Heart right ventricle (tissue), 16 donors: ENCODE results near the gene ENTPD6. TPM values are rescaled to one million over a fixed set of nuclear protein-coding genes. Genes with fewer than 3 reads are reported as not detected.

Experiments used
- ATAC-seq, 8 donors: fragments of 200-7000 bp; cut with Tn5 transposase; one replicate each; pipeline ENCODE4 v1.9.1; 2020; ENCODE audit warnings: mild to moderate bottlenecking in 8 of 8, moderate library complexity in 8 of 8, moderate number of reproducible peaks in 1 of 8
- DNase-seq, 2 donors: peaks; one replicate each; pipeline ENCODE4 v3.0.0-alpha.2; 2020
- H3K27ac ChIP-seq, 10 donors: fragments of 200-600 bp; sonication (generic) in 2 of 10; one replicate each; pipeline versions ENCODE4 v1.5.0 to v1.8.0; 2020 to 2022; ENCODE audit warnings: mild to moderate bottlenecking in 3 of 10
- H3K27me3 ChIP-seq, 7 donors: fragments of 200-600 bp; one replicate each; pipeline ENCODE4 v1.8.0; 2021 to 2022; ENCODE audit warnings: mild to moderate bottlenecking in 2 of 7
- H3K36me3 ChIP-seq, 9 donors: fragments of 200-600 bp; sonication (generic) in 1 of 9; one replicate each; pipeline versions ENCODE4 v1.5.0 to v1.8.0; 2020 to 2022; ENCODE audit warnings: mild to moderate bottlenecking in 2 of 9
- H3K4me1 ChIP-seq, 9 donors: fragments of 200-600 bp; sonication (generic) in 1 of 9; one replicate each; pipeline versions ENCODE4 v1.5.0 to v1.8.0; 2020 to 2022; ENCODE audit warnings: mild to moderate bottlenecking in 4 of 9
- H3K4me3 ChIP-seq, 10 donors: fragments of 200-600 bp; sonication (generic) in 2 of 10; one replicate each; pipeline versions ENCODE4 v1.5.0 to v1.8.0; 2020 to 2022; ENCODE audit warnings: mild to moderate bottlenecking in 7 of 10, moderate library complexity in 2 of 10
- H3K9me3 ChIP-seq, 11 donors: fragments of 200-600 bp in 10 of 11; sonication (generic) in 2 of 11; one replicate each; pipeline versions ENCODE4 v1.5.0 to v1.8.0; 2013 to 2022; ENCODE audit warnings: mild to moderate bottlenecking in 2 of 11, control low read depth in 1 of 11, moderate library complexity in 1 of 11
- WGBS, 2 donors: extraction: QIAGEN DNeasy Blood & Tissue Kit; methylation state at CpG; one replicate each; pipeline ENCODE4 v1.1.7; 2013; ENCODE audit warnings: inconsistent platforms in 1 of 2; 5-methylcytosine and 5-hydroxymethylcytosine counted together
- intact Hi-C, 10 donors: fragments of 100-400 bp; cut with DNase I; formaldehyde crosslinking; loops; one replicate each; pipeline versions ENCODE4 v1.11.1 to v1.14.2; 2022
- polyA plus RNA-seq, 2 donors: library from polyadenylated mRNA; stranded (reverse); fragments of 200-250 nt; gene quantifications; one replicate each; pipeline ENCODE4 v1.2.3, GENCODE V29; 2013
- total RNA-seq, 10 donors: library from RNA; stranded (reverse); fragmentation: NEBNext Ultra II Directional in 3 of 10; extraction: Animal tissue kit (Norgen Biotek cat#: 25700) in 3 of 10; gene quantifications; one replicate each; pipeline versions ENCODE4 v1.2.1 to v1.2.4, GENCODE V29; 2021 to 2023
- TF ChIP-seq, protein P1 (sequence below), 9 donors: fragments of 200-600 bp; sonication (generic) in 2 of 9; IDR thresholded peaks; one replicate each; pipeline versions ENCODE4 v1.5.0 to v1.8.0; 2021 to 2022; ENCODE audit warnings: antibody characterized with exemption in 9 of 9, mild to moderate bottlenecking in 5 of 9, moderate library complexity in 1 of 9
- donor health status: Arrhythmogenic right ventricular cardiomyopathy.
- donor health status: ischemic (EF 13 %, LVEDD 7.1; RV severe dilation, severe dysfunction).
- donor health status: healthy with polysubstance abuse.
- donor health status: DM: no; HTN: yes; CAD: no.
- donor health status: DM: no; HTN: no; CAD: no.
- donor health status: ischemic (EF 25% LVEDD 6.9; RV normal size, moderate dysfunction).
- donor health status: ischemic (EF 25% LVEDD 5.7; RV mildly dilated, moderate dysfunction).
- donor health status: healthy.
- donor health status: DM: yes; HTN: yes; CAD: no.
- donor health status: Ischemic cardiomyopathy.
- donor health status: ischemic (EF 35%, LVEDD 5.7; RV mildly dilated, moderate dysfunction).
- donor health status: nonischemic (EF 11% LVEDD 7.7; RV severe dilation, severe dysfunction).
- donor health status: DM: yes; HTN: yes; CAD: no.
- donor health status: PGD.
- donor health status: ischemic (EF 29% LVEDD 5.4; RV normal size, mild dysfunction).
- donor health status: nonischemic (EF 23%, LVEDD 6.1; RV moderate dilation, normal function).

Gene ENTPD6
- total and polyA plus RNA-seq, 12 donors = 54.6 to 167 (median 84.8) TPM

DNA sequence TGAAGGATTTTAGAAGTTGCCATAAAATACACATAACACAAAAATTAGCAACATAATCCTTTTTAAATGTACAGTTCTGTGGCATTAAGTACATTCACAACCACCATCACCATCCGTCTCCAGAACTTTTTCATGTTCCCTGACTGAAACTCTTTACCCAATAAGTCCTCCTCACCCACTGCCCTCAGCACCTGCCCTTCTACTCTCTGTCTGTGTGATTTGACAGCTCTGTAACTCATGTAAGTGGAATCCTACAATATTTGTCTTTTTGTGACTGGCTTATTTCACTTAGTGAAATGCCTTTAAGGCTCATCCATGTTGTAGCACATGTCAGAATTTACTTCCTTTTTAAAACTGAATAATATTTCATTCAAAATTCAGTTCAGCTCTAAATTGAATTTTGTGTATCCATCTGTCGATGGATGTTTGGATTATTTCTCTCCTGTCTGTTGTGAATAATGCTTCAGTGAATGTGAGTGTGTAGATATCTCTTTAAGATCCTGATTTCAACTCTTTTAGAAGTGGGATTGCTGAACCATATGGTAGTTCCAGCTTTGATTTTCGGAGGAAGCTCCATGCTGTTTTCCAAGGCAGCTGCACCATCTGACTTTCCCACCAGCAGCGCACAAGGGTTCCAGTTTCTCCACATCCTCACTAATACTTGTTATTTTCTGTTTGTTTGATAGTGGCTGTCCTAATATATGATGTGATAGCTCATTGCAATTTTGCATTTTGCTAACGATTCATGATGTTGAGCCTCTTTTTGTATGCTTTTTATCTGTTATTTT lies 4.2 kb downstream of the ENTPD6 start:
- Histone ChIP-seq H3K27ac (peak overlapping the region in 9 of 10 donors; percentile 7 to 97 (median 80)), H3K9me3 (peaks cover 0 to 8% (median 0%) of the 10 kb centered on the region in 11 donors), H3K27me3 (no peaks in the 10 kb centered on the region), H3K4me3 (no peak overlapping the region), H3K36me3 (no peaks in the 10 kb centered on the region), H3K4me1 (peaks cover 7 to 70% (median 47%) of the 10 kb centered on the region in 9 donors)
- intact Hi-C loops = loop anchor here in 7 of 10 donors (2.0 to 10.0 kb wide), 9 partner anchors 33 to 202 kb away; partner anchors contain the start of genes ABHD12 (in 5 of the 7), PYGB (in 2 of the 7) and ACSS1 (in 1 of the 7)
- TF ChIP-seq, protein P1, sequence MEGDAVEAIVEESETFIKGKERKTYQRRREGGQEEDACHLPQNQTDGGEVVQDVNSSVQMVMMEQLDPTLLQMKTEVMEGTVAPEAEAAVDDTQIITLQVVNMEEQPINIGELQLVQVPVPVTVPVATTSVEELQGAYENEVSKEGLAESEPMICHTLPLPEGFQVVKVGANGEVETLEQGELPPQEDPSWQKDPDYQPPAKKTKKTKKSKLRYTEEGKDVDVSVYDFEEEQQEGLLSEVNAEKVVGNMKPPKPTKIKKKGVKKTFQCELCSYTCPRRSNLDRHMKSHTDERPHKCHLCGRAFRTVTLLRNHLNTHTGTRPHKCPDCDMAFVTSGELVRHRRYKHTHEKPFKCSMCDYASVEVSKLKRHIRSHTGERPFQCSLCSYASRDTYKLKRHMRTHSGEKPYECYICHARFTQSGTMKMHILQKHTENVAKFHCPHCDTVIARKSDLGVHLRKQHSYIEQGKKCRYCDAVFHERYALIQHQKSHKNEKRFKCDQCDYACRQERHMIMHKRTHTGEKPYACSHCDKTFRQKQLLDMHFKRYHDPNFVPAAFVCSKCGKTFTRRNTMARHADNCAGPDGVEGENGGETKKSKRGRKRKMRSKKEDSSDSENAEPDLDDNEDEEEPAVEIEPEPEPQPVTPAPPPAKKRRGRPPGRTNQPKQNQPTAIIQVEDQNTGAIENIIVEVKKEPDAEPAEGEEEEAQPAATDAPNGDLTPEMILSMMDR (IDR thresholded peaks at IDR 0.05) = no peak
- WGBS, 2 donors = 64 to 70% methylated on average over 5 of the region's 5 CpGs
- ATAC-seq (no peak), DNase-seq (no peak)

DNA sequence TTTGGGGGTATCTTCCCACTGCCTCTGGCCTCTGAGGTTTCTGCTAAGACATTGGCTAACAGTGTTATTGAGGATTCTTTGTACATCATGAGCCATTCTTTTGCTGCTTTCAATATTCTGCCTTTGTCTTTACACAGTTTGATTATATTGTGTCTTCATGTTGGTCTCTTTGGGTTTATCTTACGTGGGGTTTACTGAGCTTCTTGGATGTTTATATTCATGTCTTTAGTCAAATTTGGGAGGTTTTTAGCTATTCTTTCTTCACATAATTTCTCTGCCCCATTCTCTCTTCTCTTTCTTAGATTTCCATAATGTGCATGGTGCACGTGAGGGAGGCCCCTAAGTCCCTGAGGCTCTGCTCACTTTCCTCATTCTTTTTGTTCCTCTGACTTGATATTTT lies 7.6 kb downstream of the ENTPD6 start:
- H3K4me1 ChIP-seq = peaks cover 4 to 70% (median 46%) of the 10 kb centered on the region in 9 donors
- TF ChIP-seq, protein P1 (IDR thresholded peaks at IDR 0.05) = no peak
- peaks cover 0 to 8% (median 0%) of the 10 kb centered on the region in 11 donors for H3K9me3 ChIP-seq
- intact Hi-C loops = no loop called here
- H3K36me3 ChIP-seq = peaks cover 0 to 16% (median 0%) of the 10 kb centered on the region in 9 donors
- DNase-seq = no peak
- H3K4me3 ChIP-seq = no peak overlapping the region
- no peaks in the 10 kb centered on the region for H3K27me3 ChIP-seq
- WGBS, 2 donors = 43 to 96% methylated on average over 2 of the region's 2 CpGs
- peak overlapping the region in 2 of 10 donors; percentile 67 to 71 for H3K27ac ChIP-seq
- ATAC-seq = no peak

DNA sequence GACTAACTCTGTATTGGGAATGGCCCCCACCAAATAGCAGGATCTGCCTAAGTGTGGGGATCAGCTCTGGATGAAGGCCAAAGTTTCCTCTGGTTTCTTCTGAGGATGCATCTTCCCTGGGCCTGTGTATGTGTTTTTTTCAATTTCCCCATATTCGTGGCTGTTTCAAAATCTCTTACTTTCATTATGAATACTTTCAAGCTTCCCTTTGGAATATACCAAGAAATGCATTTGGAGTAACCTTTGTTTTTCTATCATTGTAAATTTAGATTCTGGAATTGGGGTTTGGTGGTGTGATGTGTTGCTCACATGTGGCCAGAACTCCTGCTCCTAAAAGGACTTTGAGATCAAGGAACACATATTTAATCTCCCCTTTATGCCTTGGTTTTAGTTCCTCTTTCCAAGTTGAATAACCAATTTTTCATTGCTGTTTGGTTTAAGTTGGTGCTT lies 8.4 kb downstream of the ENTPD6 start:
- Histone ChIP-seq H3K27me3 (no peaks in the 10 kb centered on the region), H3K36me3 (peaks cover 0 to 16% (median 0%) of the 10 kb centered on the region in 9 donors), H3K4me3 (no peak overlapping the region), H3K4me1 (peaks cover 3 to 62% (median 37%) of the 10 kb centered on the region in 9 donors), H3K9me3 (peaks cover 0 to 8% (median 0%) of the 10 kb centered on the region in 11 donors), H3K27ac (peak overlapping the region in 5 of 10 donors; percentile 37 to 79 (median 67))
- WGBS, 2 donors = 48 to 76% methylated on average over 1 of the region's 1 CpG
- ATAC-seq = no peak
- intact Hi-C loops = no loop called here
- TF ChIP-seq, protein P1 (IDR thresholded peaks at IDR 0.05) = no peak
- DNase-seq = no peak

DNA sequence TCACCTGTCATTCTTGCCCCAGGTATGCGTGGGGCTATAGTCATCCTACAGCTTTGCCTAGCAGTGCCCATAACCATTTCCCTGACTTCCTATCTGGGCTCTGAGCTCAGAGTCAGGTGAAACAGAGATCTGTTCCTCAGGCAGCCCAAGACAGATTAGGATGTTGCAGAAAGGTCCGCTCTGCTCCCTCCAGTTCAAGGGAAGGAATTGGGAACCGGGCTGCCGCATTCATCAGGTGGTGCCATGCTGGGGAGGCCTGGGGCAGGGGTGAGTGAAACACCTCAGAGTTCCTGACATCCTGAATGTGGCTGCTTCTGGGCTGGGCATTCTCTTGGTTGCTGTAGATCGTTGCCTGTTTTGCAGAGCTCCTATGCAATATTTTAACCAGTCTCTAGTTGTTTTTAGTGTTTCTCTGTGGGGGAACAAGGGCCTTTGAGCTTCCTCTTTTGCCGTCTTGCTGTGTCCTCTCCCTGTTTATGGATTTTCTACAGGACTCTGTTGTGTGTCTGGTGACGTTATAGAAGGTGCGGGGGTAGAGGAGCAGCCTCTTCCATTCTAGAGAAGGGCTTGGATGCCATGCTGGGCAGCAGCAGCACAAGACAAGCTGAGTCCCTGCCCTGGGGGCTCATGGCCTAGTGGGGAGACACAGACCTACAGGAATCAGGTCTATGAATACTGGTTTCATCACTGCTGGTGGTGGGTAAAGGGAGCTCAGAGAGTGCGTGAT lies 9.2 kb downstream of the ENTPD6 start:
- no peak overlapping the region for H3K4me3 ChIP-seq
- H3K9me3 ChIP-seq = peaks cover 0 to 8% (median 0%) of the 10 kb centered on the region in 11 donors
- peak overlapping the region in 8 of 10 donors; percentile 2 to 79 (median 64) for H3K27ac ChIP-seq
- TF ChIP-seq, protein P1 (IDR thresholded peaks at IDR 0.05) = no peak
- ATAC-seq (peak in 7 of 8 donors; percentile 11 to 37 (median 26)), DNase-seq (no peak)
- H3K36me3 ChIP-seq = peaks cover 0 to 16% (median 0%) of the 10 kb centered on the region in 9 donors
- H3K27me3 ChIP-seq = no peaks in the 10 kb centered on the region
- WGBS, 2 donors = 80 to 82% methylated on average over 9 of the region's 9 CpGs
- peaks cover under 1 to 54% (median 29%) of the 10 kb centered on the region in 9 donors for H3K4me1 ChIP-seq
- intact Hi-C loops = no loop called here
